AG10803 (cell line): ENCODE results near the gene PDF.

ENCODE experiments used
- DNase-seq: peaks from one replicate; pipeline ENCODE4 v3.0.0; 2010; ENCODE audit warnings: low read depth
- H3K4me3 ChIP-seq: 2 replicates; pipeline ENCODE4 v1.5.1; 2011; ENCODE audit warnings: mild to moderate bottlenecking, low read length, control low read depth
- CTCF ChIP-seq: conservative IDR thresholded peaks from 2 replicates; pipeline ENCODE4 v1.5.1; 2011; ENCODE audit warnings: mild to moderate bottlenecking, low read length, control low read depth, inconsistent platforms

The PDF gene

GRCh38 chr16:69326172-69326873, 4.1 kb downstream of the PDF start:
- no peak for DNase-seq
- TF ChIP-seq CTCF: no peak
- H3K4me3 ChIP-seq: no peak overlapping the region

GRCh38 chr16:69325784-69326171, 4.6 kb downstream of the PDF start:
- TF ChIP-seq CTCF: no peak
- no peak overlapping the region for H3K4me3 ChIP-seq
- no peak for DNase-seq

GRCh38 chr16:69324585-69325253, 5.7 kb downstream of the PDF start:
- TF ChIP-seq CTCF: no peak
- DNase-seq: no peak
- no peak overlapping the region for H3K4me3 ChIP-seq

GRCh38 chr16:69324013-69324531, 6.3 kb downstream of the PDF start:
- no peak for TF ChIP-seq CTCF
- no peak overlapping the region for H3K4me3 ChIP-seq
- DNase-seq: no peak

GRCh38 chr16:69323415-69323814, 7.0 kb downstream of the PDF start:
- H3K4me3 ChIP-seq: no peak overlapping the region
- TF ChIP-seq CTCF: no peak
- no peak for DNase-seq

GRCh38 chr16:69322343-69322742, 8.0 kb downstream of the PDF start:
- no peak for TF ChIP-seq CTCF
- no peak overlapping the region for H3K4me3 ChIP-seq
- DNase-seq: no peak

GRCh38 chr16:69321080-69321479, 9.3 kb downstream of the PDF start:
- H3K4me3 ChIP-seq: no peak overlapping the region
- no peak for DNase-seq
- TF ChIP-seq CTCF: no peak
